Neural cell (in vitro differentiated cells): ENCODE measurements around the gene THADA. TPM values are rescaled to one million over a fixed set of nuclear protein-coding genes. Genes with fewer than 3 reads are reported as not detected.
"Not testable (repeated sequence)": the region's sequence is repeated elsewhere in the genome, so short reads cannot be mapped to it uniquely, and the experiment has no call there.

Experiments used
- H2AFZ ChIP-seq: fragments of 200-600, 300-800 bp; sonication (generic), shearing (Covaris generic); 2 replicates; pipeline ENCODE4 v1.6.0; 2014; ENCODE audit warnings: low read depth, mild to moderate bottlenecking, antibody characterized with exemption, low read length, moderate library complexity
- H3F3A ChIP-seq: fragments of 200-600 bp; shearing (Covaris generic); 2 replicates; pipeline ENCODE4 v1.6.1; 2016; ENCODE audit warnings: mild to moderate bottlenecking, moderate library complexity, mixed read lengths, antibody characterized with exemption, low read length; ENCODE audit not compliant: insufficient read depth, poor library complexity, severe bottlenecking
- H3K27ac ChIP-seq: fragments of 200-600, 300-800 bp; sonication (generic), shearing (Covaris generic); 2 replicates; pipeline ENCODE4 v1.5.1; 2014; ENCODE audit warnings: mild to moderate bottlenecking, low read length, moderate library complexity
- H3K27me3 ChIP-seq: fragments of 300-800, 200-600 bp; sonication (generic), shearing (Covaris generic); 2 replicates; pipeline ENCODE4 v1.6.0; 2014; ENCODE audit warnings: mild to moderate bottlenecking, low read depth, low read length, moderate library complexity; ENCODE audit not compliant: insufficient read depth
- H3K36me3 ChIP-seq: fragments of 300-800, 200-600 bp; sonication (generic), shearing (Covaris generic); 2 replicates; pipeline ENCODE4 v1.5.1; 2014; ENCODE audit warnings: mild to moderate bottlenecking, antibody characterized with exemption, low read length, moderate library complexity; ENCODE audit not compliant: insufficient read depth
- H3K4me2 ChIP-seq: fragments of 300-800, 200-600 bp; sonication (generic), shearing (Covaris generic); 2 replicates; pipeline ENCODE4 v1.6.0; 2014; ENCODE audit warnings: mild to moderate bottlenecking, low read length
- H3K4me3 ChIP-seq: fragments of 300-800, 200-600 bp; sonication (generic), shearing (Covaris generic); 2 replicates; pipeline ENCODE4 v1.5.1; 2014; ENCODE audit warnings: mild to moderate bottlenecking, low read length, moderate library complexity
- H3K79me2 ChIP-seq: fragments of 200-600 bp; shearing (Covaris generic); replicated peaks from 2 replicates; pipeline ENCODE4 v1.6.0; 2014; ENCODE audit warnings: mild to moderate bottlenecking, low read length, moderate library complexity; ENCODE audit not compliant: insufficient read depth
- H3K9ac ChIP-seq: fragments of 300-800, 200-600 bp; sonication (generic), shearing (Covaris generic); 2 replicates; pipeline ENCODE4 v1.6.1; 2016; ENCODE audit warnings: mild to moderate bottlenecking, low read length, mixed read lengths
- H3K9me2 ChIP-seq: fragments of 200-600 bp; shearing (Covaris generic); 2 replicates; pipeline ENCODE4 v1.6.1; 2016; ENCODE audit warnings: mild to moderate bottlenecking, low read length, mixed read lengths; ENCODE audit not compliant: insufficient read depth
- H3K9me3 ChIP-seq: fragments of 200-600, 300-800 bp; sonication (generic), shearing (Covaris generic); 2 replicates; pipeline ENCODE4 v1.6.1; 2016; ENCODE audit warnings: mild to moderate bottlenecking, mixed run types, low read length, moderate library complexity, mixed read lengths
- H4K20me1 ChIP-seq: fragments of 200-600 bp; shearing (Covaris generic); 2 replicates; pipeline ENCODE4 v1.6.1; 2016; ENCODE audit warnings: mild to moderate bottlenecking, mixed run types; ENCODE audit not compliant: insufficient read depth
- CTCF ChIP-seq: fragments of 450-650 bp; IDR thresholded peaks from 2 replicates; pipeline ENCODE4 v1.5.1; 2014; ENCODE audit warnings: antibody characterized with exemption, mild to moderate bottlenecking, moderate library complexity; ENCODE audit not compliant: poor library complexity, severe bottlenecking
- EP300 ChIP-seq: fragments of 450-650 bp; conservative IDR thresholded peaks from 2 replicates; pipeline ENCODE4 v1.6.1; 2014; ENCODE audit warnings: antibody characterized with exemption, mild to moderate bottlenecking, moderate library complexity; ENCODE audit not compliant: poor library complexity, severe bottlenecking
- EZH2 ChIP-seq: fragments of 200-600, 300-800 bp; shearing (Covaris generic), sonication (generic); IDR thresholded peaks from 2 replicates; pipeline ENCODE4 v1.6.1; 2014; ENCODE audit warnings: antibody characterized with exemption, low read length, borderline replicate concordance, mild to moderate bottlenecking; ENCODE audit not compliant: insufficient read depth, poor library complexity, severe bottlenecking
- MXI1 ChIP-seq: fragments of 450-650 bp; conservative IDR thresholded peaks from 2 replicates; pipeline ENCODE4 v1.6.1; 2014; ENCODE audit warnings: antibody characterized with exemption, mild to moderate bottlenecking; ENCODE audit not compliant: poor library complexity, severe bottlenecking
- POLR2AphosphoS5 ChIP-seq: IDR thresholded peaks from 2 replicates; pipeline ENCODE4 v1.6.1; 2012
- RAD21 ChIP-seq: fragments of 450-650 bp; conservative IDR thresholded peaks from 2 replicates; pipeline ENCODE4 v1.6.1; 2014; ENCODE audit warnings: antibody characterized with exemption, mild to moderate bottlenecking, moderate library complexity
- REST ChIP-seq: IDR thresholded peaks from 2 replicates; pipeline ENCODE4 v1.6.1; 2012; ENCODE audit warnings: borderline replicate concordance
- SMC3 ChIP-seq: fragments of 450-650 bp; conservative IDR thresholded peaks from 2 replicates; pipeline ENCODE4 v1.6.1; 2014; ENCODE audit warnings: antibody characterized with exemption, mild to moderate bottlenecking, moderate library complexity; ENCODE audit not compliant: poor library complexity
- TAF1 ChIP-seq: IDR thresholded peaks from 2 replicates; pipeline ENCODE4 v1.6.1; 2012; ENCODE audit warnings: low read depth
- polyA plus RNA-seq: library from polyadenylated mRNA; depleted of rRNA; stranded (reverse); fragments of >200 nt; gene quantifications from 2 replicates; pipeline ENCODE4 v1.2.3, GENCODE V29; 2014

Gene THADA
- polyA plus RNA-seq, 1 donor from 2014 or later: 8.5 TPM

DNA sequence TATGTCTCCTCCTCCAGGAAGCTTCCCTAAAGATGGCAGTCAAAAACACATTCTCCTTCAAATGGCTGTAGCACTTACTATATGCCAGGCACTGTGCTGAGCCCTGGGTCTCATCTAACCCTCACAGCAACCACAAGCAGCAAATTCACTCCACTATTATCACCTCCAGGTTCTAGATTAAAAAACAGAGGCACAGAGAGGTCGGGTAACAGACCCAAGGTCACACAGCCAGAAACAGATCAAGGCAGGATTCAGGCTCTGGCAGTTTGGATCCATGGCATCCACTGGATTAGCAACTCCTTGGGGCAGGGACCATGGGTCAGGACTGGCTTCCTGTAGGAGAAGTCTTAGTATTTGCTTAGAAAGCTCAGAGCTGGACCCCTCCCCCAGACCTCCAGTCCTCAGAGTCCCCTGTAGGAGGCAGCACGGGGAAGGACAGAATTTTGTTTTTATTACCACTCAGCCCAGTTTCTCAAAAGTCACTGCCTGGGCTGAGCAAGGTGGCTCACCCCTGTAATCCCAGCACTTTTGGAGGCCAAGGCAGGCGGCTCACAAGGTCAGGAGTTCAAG is 403.8 kb downstream of the THADA start:
- no peaks in the 10 kb centered on the region for H3K9me3 ChIP-seq
- no peak overlapping the region for H3K9ac ChIP-seq
- H3F3A ChIP-seq: no peaks in the 10 kb centered on the region
- no peaks in the 10 kb centered on the region for H4K20me1 ChIP-seq
- no peak overlapping the region for H3K4me3 ChIP-seq
- no peak overlapping the region for H2AFZ ChIP-seq
- H3K27ac ChIP-seq: no peak overlapping the region
- no peaks in the 10 kb centered on the region for H3K9me2 ChIP-seq
- H3K79me2 ChIP-seq: no peaks in the 10 kb centered on the region
- H3K36me3 ChIP-seq: no peaks in the 10 kb centered on the region
- no peaks in the 10 kb centered on the region for H3K27me3 ChIP-seq
- no peak for TF ChIP-seq EZH2
- TF ChIP-seq TAF1: no peak
- TF ChIP-seq RAD21: no peak
- TF ChIP-seq SMC3: no peak
- no peak for TF ChIP-seq REST
- no peak for TF ChIP-seq MXI1
- TF ChIP-seq CTCF: no peak
- TF ChIP-seq POLR2AphosphoS5: no peak
- no peak for TF ChIP-seq EP300
- H3K4me2 ChIP-seq: no peak overlapping the region

DNA sequence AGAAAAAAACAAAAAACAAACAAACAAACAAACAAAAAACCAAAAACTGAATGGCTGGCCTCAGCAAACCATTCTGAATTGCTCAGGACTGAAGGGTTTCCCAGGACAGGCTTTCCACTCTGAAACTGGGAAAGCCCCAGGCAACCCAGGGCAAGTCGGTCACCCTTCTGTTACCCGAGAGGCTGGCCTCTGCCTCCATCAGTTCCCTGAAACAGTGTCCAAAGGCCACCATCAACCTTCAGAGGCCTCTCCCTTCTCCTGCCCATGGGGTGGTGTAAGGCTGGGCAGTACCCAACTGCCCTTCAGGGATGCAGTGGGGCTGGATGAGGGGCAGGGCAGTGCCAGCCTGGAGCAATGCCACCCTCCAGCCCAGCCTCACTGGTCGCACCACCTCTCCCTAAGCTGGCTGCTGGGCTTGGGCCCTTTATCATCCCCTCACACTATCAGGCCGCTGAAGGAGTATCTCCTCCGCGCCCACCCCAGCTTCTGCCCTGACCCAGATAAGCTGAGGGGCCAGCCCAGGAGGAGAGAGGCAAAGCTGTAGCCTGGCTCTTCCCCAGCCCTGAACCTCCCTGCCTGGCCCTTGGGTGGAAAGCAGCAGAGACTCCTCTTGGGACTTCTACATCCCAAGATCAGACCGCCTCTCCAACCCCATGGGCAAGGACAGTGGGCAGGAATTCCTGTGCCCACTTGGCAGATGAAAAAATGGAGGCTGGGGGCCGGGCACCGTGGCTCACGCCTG is 405.4 kb downstream of the THADA start:
- Histone ChIP-seq H3K9me3 (no peaks in the 10 kb centered on the region), H3F3A (no peaks in the 10 kb centered on the region), H3K4me2 (no peak overlapping the region), H3K9me2 (no peaks in the 10 kb centered on the region), H3K36me3 (no peaks in the 10 kb centered on the region), H3K79me2 (no peaks in the 10 kb centered on the region), H2AFZ (no peak overlapping the region), H3K4me3 (no peak overlapping the region), H3K27me3 (no peaks in the 10 kb centered on the region), H3K9ac (no peak overlapping the region), H3K27ac (no peak overlapping the region), H4K20me1 (no peaks in the 10 kb centered on the region)
- TF ChIP-seq MXI1: no peak
- no peak for TF ChIP-seq SMC3
- no peak for TF ChIP-seq CTCF
- no peak for TF ChIP-seq POLR2AphosphoS5
- TF ChIP-seq EZH2: no peak
- TF ChIP-seq EP300: no peak

- not testable (repeated sequence) for H2AFZ ChIP-seq, H3K9ac ChIP-seq, H3K79me2 ChIP-seq, H3K4me3 ChIP-seq, H3K27ac ChIP-seq, H3K4me2 ChIP-seq, H3K9me3 ChIP-seq, H4K20me1 ChIP-seq, H3K36me3 ChIP-seq, H3K27me3 ChIP-seq, H3F3A ChIP-seq, H3K9me2 ChIP-seq
Observed at GRCh38 chr2:43189861-43190260, 406.0 kb downstream of the THADA start.
